NB4 (cell line): ENCODE data around the gene PPP6R1.

ENCODE experiments used
- CTCF ChIP-seq: IDR thresholded peaks from one replicate; pipeline ENCODE4 v1.5.1; 2012; ENCODE audit warnings: low read depth, low read length
- MYC ChIP-seq: IDR thresholded peaks from 2 replicates; pipeline ENCODE4 v1.6.1; 2011; ENCODE audit warnings: low read depth, low read length

DNA sequence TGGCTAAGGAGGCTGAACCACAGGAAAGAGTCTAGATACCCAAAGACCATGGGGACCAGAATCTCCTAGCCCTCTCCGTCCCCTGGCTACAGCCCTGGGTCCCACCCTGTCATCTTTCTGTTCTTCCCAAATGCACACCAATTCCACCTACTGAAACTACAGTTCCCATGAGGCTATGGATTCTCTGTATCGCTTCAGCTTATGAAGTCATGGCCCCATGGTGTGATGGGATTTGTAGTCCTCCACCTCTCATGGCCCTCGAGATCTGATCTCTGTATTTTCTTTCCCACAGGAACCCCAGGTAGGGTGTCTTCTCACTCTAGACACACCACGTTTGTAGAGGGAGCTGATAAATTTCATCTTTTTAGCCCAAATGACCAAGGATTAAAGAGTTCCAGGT lies 61.3 kb downstream of the PPP6R1 start:
- no peak for TF ChIP-seq CTCF
- no peak for TF ChIP-seq MYC
